Right renal pelvis (tissue), 4 donors: ENCODE results near the gene PIGS. TPM values are rescaled to one million over a fixed set of nuclear protein-coding genes. Genes with fewer than 3 reads are reported as not detected.
A peak's percentile ranks its signal among the peaks of the same experiment; 100 is the strongest.
"Not testable (repeated sequence)": the region's sequence is repeated elsewhere in the genome, so short reads cannot be mapped to it uniquely, and the experiment has no call there.

ENCODE experiments used
- DNase-seq, 4 donors: peaks; one replicate each; pipeline ENCODE4 v3.0.0-alpha.2; 2013; ENCODE audit warnings: low read depth in 4 of 4, low spot score in 3 of 4, missing footprints in 1 of 4
- polyA plus RNA-seq, 4 donors: library from polyadenylated mRNA; unstranded; fragments of 120-200 nt; gene quantifications; one replicate each; pipeline ENCODE4 v1.2.1, GENCODE V29; 2013; ENCODE audit not compliant: insufficient read length in 4 of 4

Gene PIGS
- polyA plus RNA-seq, 4 donors: 101 to 107 (median 105) TPM

- DNase-seq: no peak
Measured at GRCh38 chr17:28579526-28579925, 8.2 kb upstream of the PIGS start.

GRCh38 chr17:28578246-28579195 lies 7.2 kb upstream of the PIGS start:
- DNase-seq: no peak

GRCh38 chr17:28577466-28577824 lies 6.1 kb upstream of the PIGS start:
- DNase-seq: no peak

- peak; percentile 76 to 83 (median 80) for DNase-seq
Measured at GRCh38 chr17:28576758-28577465, 5.6 kb upstream of the PIGS start, which contains the start of gene ALDOC. Gene ALDOC, minus strand, starts transcription at chr17:28576895. Its CDS starts 1,363 bp downstream, at chr17:28575532.

- not testable (repeated sequence) for DNase-seq
Measured at GRCh38 chr17:28576016-28576415, 4.7 kb upstream of the PIGS start.

GRCh38 chr17:28575126-28575795 lies 3.9 kb upstream of the PIGS start:
- DNase-seq: no peak

GRCh38 chr17:28574526-28574925 lies 3.2 kb upstream of the PIGS start:
- DNase-seq: no peak

GRCh38 chr17:28573966-28574480 lies 2.7 kb upstream of the PIGS start:
- no peak for DNase-seq

- no peak for DNase-seq
Measured at GRCh38 chr17:28573521-28573920, 2.2 kb upstream of the PIGS start.

- DNase-seq: no peak
Measured at GRCh38 chr17:28573040-28573380, 1.7 kb upstream of the PIGS start.

GRCh38 chr17:28572259-28573039 lies 1.1 kb upstream of the PIGS start:
- DNase-seq: no peak

- no peak for DNase-seq
Measured at GRCh38 chr17:28570716-28571360, 486 bp downstream of the PIGS start.

- DNase-seq: no peak
Measured at GRCh38 chr17:28569446-28569845, 1.9 kb downstream of the PIGS start.

- DNase-seq: no peak
Measured at GRCh38 chr17:28567604-28568003, 3.7 kb downstream of the PIGS start.

GRCh38 chr17:28563475-28563874 lies 7.8 kb downstream of the PIGS start:
- DNase-seq: peak in 1 of 4 donors; percentile 23

GRCh38 chr17:28555022-28555421 lies 16.3 kb downstream of the PIGS start:
- no peak for DNase-seq

- no peak for DNase-seq
Measured at GRCh38 chr17:28554565-28554964, 16.8 kb downstream of the PIGS start.

GRCh38 chr17:28553000-28553505 lies 18.3 kb downstream of the PIGS start:
- DNase-seq: no peak

- DNase-seq: peak; percentile 69 to 79 (median 74)
Measured at GRCh38 chr17:28552176-28552999, 18.9 kb downstream of the PIGS start, which contains the start of gene UNC119. Gene UNC119, minus strand, starts transcription at chr17:28552624. Its CDS starts 67 bp downstream, at chr17:28552557.
